ENCODE results near the gene TNNT1.

GRCh38 chr19:55094456-55095259 is 54.3 kb downstream of the TNNT1 start:
- no peak for TF ChIP-seq POLR2A (IDR thresholded peaks at IDR 0.05)
- TF ChIP-seq CTCF (IDR thresholded peaks at IDR 0.05): no peak
